ENCODE data around the gene MAP9. TPM values are rescaled to one million over a fixed set of nuclear protein-coding genes. Genes with fewer than 3 reads are reported as not detected.

The MAP9 gene
- 6.8 and 14.5 TPM in 2 replicates for total RNA-seq

DNA sequence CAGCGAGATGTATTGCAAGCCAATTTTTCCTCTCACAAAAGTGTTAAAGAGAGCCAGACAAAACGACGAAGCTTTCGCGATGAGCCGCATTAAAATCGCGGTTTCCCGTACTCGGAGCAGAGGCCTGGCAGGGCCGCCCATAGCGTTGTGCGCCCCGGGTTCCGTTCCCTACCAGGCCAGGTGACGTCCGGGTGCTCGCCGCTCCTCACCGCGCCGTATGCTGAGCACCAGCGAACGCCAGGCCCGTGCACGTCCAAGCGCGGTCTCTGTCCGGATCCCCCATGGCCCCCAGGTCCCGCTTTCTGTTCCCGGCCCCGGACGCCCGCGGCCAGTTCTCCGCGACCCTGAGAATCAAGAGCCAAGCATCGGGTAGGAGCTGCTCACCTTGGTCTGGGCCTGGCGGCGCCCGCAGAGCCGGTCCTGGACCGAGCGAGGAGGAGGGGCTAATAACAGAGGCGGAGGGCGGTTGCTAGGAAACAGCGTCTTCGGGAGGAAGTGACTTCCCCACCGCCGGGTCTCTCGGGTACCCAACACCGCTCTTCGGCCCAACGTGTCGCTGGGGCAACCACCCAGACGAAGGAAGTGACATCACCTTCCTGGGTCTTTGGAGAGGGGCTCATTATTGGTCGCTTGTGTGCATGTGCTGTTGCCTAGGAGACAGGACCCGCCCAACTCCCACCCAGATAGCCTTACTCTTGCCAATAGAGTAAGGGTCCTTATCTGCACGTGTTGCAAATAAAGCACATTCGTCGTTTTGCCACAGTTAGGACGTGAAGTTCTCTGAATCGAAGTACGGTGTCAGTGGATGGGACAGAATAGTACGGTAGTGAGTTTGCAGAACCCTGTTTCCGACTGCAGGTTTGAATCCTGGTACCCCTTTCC is at the start of gene MAP9:
TSS of gene MAP9 (minus strand) at position 579 of the 882 bp plus-strand sequence. CDS start 1,115 bp downstream, outside the sequence.

Small RNA genes within 50 kb of the gene (small RNA-seq; reads per million reads assigned to genes)
- not detected for gene AC097467.4 (ENCODE audit: low replicate concordance)
- gene YWHAEP4 (ENCODE audit: low replicate concordance), result not detected

Other genes starting within 250 kb of the MAP9 start
- gene NPY2R, start 168.3 kb downstream of the MAP9 start, total RNA-seq, result not detected in 2 replicates